GM19455 (cell line): ENCODE results near the gene PID1.

ENCODE experiments used
- ATAC-seq: cut with Tn5 transposase; IDR thresholded peaks from one replicate; pipeline ENCODE4 v1.9.1; 2021; ENCODE audit not compliant: unreplicated experiment

PID1 gene

GRCh38 chr2:229173825-229174359, 97.2 kb downstream of the PID1 start:
- no peak for ATAC-seq

DNA sequence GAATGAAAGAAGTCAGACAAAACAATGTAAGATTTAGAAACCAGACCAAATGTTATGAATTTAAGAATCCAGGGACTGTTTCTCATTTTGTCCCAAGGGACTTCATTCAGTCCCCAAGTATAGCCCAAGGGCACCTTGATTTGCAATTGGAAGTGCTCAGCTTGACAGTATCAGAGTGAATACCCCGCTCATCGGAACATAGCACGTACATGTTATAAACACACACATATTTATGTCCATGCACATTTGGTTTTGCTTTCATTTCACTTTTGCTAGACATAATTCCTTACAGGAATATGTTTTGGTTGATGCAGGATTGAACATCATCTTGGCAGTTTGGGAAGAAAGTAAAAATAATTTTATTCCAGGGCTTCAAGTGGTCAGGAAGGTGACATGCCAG, 100.2 kb downstream of the PID1 start:
- no peak for ATAC-seq

- no peak for ATAC-seq
Observed at GRCh38 chr2:229170171-229170570, 100.9 kb downstream of the PID1 start.

GRCh38 chr2:229169751-229170150, 101.3 kb downstream of the PID1 start:
- ATAC-seq, result no peak

- no peak for ATAC-seq
Observed at GRCh38 chr2:229164545-229165249, 106.4 kb downstream of the PID1 start.

GRCh38 chr2:229163893-229164292, 107.2 kb downstream of the PID1 start:
- ATAC-seq, result no peak

GRCh38 chr2:229162015-229162414, 109.1 kb downstream of the PID1 start:
- ATAC-seq, result no peak

- no peak for ATAC-seq
Observed at GRCh38 chr2:229160984-229161383, 110.1 kb downstream of the PID1 start.

GRCh38 chr2:229160180-229160579, 110.9 kb downstream of the PID1 start:
- ATAC-seq, result no peak

DNA sequence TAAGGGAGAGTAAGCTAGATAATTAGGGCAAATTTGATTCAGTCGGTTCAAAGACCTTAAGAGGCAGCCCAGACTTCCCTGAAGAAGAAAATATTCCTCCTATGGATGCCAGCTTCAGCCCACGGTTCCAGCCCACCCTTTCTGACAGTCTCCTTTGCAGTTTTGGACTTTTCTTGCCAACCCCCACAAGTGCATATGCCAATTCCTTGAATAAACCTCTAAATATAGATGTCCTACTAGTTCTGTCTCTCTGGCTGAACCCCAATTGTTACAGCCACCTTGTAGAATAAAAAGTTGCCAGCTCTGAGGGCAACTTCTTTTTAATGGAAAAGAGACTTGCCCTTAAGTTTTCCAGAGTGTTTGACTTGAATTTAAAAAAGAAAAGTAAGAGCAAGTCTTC, 111.7 kb downstream of the PID1 start:
- no peak for ATAC-seq

DNA sequence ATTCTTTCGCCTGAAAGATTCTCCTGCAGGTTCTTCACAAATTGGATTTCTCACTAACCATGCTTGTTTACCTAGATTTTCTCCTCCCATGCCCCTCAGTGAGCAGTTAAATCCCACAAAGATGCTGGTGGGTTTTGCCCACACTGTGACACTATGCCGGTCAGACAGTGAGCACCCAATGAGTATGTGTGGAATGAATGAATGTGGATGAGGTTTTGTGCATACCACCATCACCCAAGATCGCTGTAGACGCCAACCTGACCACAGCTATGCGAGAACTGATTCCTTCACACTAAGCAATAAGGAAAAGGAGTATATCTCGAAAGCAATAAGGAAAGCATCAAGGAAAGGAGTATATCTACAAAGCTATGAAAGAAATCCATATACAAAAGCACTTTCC, 116.7 kb downstream of the PID1 start:
- no peak for ATAC-seq

- no peak for ATAC-seq
Observed at GRCh38 chr2:229153951-229154350, 117.1 kb downstream of the PID1 start.

- no peak for ATAC-seq
Observed at GRCh38 chr2:229153267-229153666, 117.8 kb downstream of the PID1 start.

DNA sequence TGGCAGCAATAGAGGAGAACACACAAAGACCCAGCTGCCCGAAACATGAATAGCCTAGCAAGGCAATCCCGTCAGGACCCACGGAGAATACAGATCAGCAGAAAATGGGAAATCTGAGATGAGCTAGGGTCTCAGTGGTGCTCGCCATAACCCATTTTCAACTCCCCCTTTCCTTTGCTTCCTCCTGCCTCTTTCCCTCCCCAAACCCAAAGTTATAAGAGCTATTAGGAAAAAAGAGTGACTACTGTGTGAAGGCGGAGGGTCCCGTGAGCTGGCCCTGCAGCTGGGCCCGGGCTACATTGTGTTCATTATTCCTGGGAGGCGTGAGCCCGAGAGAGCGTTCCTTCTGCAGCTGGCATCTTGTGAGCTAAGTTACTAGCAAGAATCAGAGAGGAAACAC, 118.4 kb downstream of the PID1 start:
- no peak for ATAC-seq

DNA sequence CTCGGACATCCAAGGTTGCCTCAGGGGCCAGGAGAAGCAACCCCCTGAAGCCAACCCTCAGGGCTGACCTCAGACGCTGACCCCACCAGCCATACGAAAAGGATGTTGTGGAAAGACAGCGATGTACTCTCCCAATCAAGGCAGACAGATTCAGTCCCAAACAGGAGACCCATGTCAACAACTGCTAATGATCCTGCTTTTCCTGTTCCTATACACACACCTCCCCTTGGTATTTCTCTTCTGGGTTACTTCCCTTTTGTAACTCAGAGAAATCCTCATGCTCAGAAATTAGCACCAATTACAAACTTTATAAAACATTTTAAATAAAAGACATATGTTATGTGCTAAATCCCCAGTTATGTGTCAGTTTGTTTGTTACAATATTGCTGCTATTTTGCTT, 120.8 kb downstream of the PID1 start:
- ATAC-seq, result no peak

DNA sequence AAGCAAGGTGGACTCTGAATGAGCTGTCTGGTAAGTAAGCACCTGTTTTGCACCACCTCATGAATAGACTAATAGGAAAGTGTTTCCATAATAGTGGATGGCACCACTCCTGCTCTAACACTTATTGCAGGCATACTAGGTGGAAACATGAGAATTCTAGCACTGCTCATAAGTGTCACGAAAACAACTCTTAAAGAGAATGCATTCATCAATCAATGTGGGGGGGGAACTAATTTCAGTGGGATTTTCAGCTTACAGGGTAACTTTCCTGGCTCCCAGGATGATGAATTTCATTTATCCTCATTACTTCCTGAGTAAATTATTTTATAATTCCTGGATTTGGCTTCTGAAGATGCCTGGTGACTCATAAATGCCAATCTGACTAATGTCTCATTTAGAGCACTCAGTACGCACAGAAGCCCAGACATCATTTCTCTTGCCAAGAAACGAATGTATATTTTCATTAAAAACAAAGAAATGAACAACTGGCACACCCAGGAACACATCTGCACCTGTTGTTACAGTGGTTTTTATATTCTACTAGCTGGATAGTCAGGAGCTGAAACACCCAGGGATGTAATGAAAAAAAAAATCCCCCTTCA, 129.6 kb downstream of the PID1 start:
- no peak for ATAC-seq

GRCh38 chr2:229137639-229138038, 133.4 kb downstream of the PID1 start:
- no peak for ATAC-seq

DNA sequence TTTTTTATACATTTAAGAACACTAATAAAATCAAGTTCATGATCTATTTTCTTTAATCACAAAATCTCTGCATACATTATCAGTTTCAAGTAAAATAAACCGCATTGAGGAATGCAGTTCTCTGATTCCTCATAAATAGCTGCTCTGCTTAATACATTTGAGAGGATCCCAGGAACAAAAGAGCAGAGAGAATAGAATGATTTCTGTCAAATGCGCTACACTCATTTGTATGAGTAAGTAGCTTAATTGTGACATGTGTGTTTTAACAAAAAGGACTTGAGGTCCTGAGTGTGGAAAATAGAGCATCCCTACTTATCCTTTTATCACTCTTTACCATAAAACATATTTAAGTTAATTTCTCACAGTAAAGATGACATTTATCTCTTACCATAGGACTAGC, 134.0 kb downstream of the PID1 start:
- no peak for ATAC-seq

- no peak for ATAC-seq
Observed at GRCh38 chr2:229133155-229133772, 137.8 kb downstream of the PID1 start.

DNA sequence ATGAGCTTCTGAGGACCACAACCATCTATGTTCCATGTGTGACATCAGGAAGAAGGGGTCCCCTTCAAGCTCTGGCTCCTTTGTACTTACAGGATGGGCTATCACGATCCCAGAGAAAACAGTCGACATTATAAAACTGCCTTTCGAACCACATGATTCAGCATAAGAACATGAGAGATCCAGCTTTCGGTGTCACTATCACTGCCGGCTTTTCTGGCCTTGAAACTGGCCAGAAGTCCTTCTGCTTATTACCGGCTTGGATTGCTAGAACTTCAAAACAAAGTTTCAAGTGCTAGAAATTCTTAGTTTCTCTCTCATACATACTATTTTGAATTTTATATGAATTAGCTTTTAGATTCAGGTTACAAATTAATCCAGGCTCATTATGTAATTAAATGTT, 138.9 kb downstream of the PID1 start:
- no peak for ATAC-seq

- ATAC-seq, result no peak
Observed at GRCh38 chr2:229130522-229130921, 140.6 kb downstream of the PID1 start.

- ATAC-seq, result no peak
Observed at GRCh38 chr2:229129738-229130371, 141.2 kb downstream of the PID1 start.
